ENCODE results near the gene MAB21L4. TPM values are rescaled to one million over a fixed set of nuclear protein-coding genes. Genes with fewer than 3 reads are reported as not detected.
A peak's percentile ranks its signal among the peaks of the same experiment; 100 is the strongest.

Gene MAB21L4
- total RNA-seq, 1 donor from 2014 or later, result not detected

DNA sequence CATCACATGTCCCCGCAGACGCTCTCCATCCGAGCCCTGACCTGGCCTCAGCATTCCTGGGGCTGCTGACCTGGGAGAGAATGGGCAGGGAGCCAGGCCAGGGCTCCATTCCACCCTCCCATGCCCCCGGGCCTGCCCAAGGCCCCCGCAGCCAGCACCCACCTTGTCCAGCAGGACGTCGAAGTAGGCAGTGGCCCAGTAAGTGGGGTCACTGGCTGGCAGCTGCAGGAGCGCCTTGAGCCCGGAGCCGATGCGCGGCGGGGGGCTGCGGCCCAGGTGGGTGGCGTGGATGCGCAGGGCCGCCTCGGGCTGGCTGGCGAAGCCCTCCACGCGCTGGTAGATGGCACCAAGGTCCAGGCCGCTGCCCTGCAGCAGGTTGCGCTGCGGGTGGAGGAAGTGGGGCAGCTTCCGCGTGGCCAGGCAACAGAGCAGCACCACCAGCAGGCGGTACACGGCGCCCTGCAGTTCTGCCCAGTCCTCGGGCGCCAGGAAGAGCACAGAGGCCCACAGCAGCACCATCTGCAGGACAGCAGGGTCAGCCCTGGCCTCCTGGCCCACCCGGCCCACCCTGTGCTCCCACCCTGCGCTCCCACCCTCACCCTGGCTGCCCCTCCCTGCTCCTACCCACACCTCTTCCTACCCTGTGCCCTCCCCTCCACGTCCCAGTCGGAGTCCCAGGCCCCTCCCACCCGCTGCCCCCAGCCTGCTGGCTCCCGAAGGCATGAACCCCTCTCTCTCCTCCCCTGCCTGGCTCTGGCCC is 7.6 kb downstream of the MAB21L4 start:
- no peak for ATAC-seq (ENCODE audit: poor library complexity)
- intact Hi-C loops (cut with DNase I), result no loop called here
- peak; percentile 27 for DNase-seq

GRCh38 chr2:240887631-240888030 is 8.3 kb downstream of the MAB21L4 start:
- intact Hi-C loops (cut with DNase I), result no loop called here
- no peak for ATAC-seq (ENCODE audit: poor library complexity)
- DNase-seq, result no peak

- ATAC-seq (ENCODE audit: poor library complexity) (no peak), DNase-seq (peak; percentile 35)
- intact Hi-C loops (cut with DNase I), result no loop called here
Observed at GRCh38 chr2:240886678-240887609, 9.0 kb downstream of the MAB21L4 start.

DNA sequence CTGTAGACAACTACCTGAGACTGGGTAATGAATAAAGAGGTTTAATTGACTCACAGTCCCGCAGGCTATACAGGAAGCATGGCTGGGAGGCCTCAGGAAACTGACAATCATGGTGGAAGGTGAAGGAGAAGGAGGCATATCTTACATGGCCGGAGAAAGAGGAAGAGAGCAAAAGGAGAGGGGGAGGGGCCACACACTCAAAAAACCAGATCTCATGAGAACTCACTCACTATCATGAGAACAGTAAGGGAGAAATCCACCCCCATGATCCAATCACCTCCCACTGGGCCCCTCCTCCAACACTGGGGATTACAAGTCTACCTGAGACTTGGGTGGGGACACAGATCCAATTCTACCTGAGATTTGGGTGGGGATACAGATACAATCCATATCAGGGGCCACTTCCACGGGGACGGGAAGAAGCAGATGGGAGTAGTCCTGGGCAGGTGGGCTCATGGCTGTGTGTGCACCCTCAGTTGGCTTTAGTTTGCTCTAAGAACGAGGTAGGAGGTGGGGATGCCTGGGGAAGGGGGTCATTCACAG is 9.9 kb downstream of the MAB21L4 start:
- intact Hi-C loops (cut with DNase I), result no loop called here
- ATAC-seq (ENCODE audit: poor library complexity), result no peak
- no peak for DNase-seq

DNA sequence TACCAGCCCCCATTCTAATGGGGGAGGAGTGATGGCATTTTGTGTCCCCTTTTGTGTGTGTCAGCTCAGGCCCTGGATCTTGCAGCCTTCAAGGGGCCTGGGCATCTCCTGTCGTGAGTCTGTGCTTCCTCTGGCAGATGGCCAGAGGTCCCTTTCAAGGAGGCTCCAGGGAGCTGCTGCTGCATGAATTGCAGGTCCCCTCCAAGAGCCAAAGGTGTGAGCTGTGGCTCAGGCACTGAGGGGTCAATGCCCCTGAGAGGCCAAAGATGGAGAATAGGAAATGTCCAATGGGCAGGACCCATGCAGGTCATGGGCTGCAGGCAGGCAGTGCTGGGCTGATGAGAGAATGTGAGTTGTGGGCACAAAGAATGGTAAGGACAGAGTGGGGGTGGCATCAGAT is 10.4 kb downstream of the MAB21L4 start:
- DNase-seq, result peak; percentile 27
- intact Hi-C loops (cut with DNase I), result no loop called here
- ATAC-seq (ENCODE audit: poor library complexity), result no peak

GRCh38 chr2:240884745-240885144 is 11.2 kb downstream of the MAB21L4 start:
- DNase-seq, result no peak
- intact Hi-C loops (cut with DNase I), result no loop called here
- ATAC-seq (ENCODE audit: poor library complexity), result no peak

- intact Hi-C loops (cut with DNase I), result no loop called here
- DNase-seq, result no peak
- no peak for ATAC-seq (ENCODE audit: poor library complexity)
Observed at GRCh38 chr2:240884221-240884620, 11.7 kb downstream of the MAB21L4 start.

- no peak for ATAC-seq (ENCODE audit: poor library complexity)
- intact Hi-C loops (cut with DNase I), result no loop called here
- DNase-seq, result no peak
Observed at GRCh38 chr2:240881913-240882312, 14.0 kb downstream of the MAB21L4 start.

GRCh38 chr2:240879105-240879504 is 16.9 kb downstream of the MAB21L4 start:
- intact Hi-C loops (cut with DNase I), result no loop called here
- no peak for ATAC-seq (ENCODE audit: poor library complexity)
- no peak for DNase-seq

DNA sequence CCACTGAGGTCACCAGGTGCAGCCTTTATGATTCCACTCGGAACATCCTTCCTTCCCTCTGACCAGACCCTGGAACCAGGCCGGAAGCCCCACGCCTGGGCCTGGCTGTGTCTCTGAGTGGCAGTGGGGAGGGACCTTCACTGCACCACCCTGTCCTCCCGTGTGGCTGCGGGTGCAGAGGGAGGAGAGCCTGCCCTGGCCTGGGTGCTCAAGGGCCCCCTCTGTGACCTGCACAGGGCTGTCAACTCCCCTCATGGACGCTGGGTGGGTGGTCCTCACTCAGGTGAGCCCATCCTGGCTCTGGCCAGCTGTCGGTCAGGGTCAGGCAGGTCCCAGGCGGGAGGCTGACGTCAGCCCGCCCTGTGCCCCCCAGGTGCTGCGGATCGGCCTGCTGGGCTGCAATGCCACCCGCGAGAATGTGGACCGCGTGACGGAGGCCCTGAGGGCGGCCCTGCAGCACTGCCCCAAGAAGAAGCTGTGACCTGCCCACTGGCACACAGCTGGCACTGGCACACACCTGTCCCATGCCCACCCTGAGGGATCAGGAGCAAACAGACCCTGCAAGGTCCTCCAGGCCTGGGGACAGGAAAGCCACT is 17.5 kb downstream of the MAB21L4 start:
- intact Hi-C loops (cut with DNase I), result no loop called here
- DNase-seq (no peak), ATAC-seq (ENCODE audit: poor library complexity) (no peak)

- intact Hi-C loops (cut with DNase I), result no loop called here
- DNase-seq (no peak), ATAC-seq (ENCODE audit: poor library complexity) (no peak)
Observed at GRCh38 chr2:240877460-240878340, 18.3 kb downstream of the MAB21L4 start.

DNA sequence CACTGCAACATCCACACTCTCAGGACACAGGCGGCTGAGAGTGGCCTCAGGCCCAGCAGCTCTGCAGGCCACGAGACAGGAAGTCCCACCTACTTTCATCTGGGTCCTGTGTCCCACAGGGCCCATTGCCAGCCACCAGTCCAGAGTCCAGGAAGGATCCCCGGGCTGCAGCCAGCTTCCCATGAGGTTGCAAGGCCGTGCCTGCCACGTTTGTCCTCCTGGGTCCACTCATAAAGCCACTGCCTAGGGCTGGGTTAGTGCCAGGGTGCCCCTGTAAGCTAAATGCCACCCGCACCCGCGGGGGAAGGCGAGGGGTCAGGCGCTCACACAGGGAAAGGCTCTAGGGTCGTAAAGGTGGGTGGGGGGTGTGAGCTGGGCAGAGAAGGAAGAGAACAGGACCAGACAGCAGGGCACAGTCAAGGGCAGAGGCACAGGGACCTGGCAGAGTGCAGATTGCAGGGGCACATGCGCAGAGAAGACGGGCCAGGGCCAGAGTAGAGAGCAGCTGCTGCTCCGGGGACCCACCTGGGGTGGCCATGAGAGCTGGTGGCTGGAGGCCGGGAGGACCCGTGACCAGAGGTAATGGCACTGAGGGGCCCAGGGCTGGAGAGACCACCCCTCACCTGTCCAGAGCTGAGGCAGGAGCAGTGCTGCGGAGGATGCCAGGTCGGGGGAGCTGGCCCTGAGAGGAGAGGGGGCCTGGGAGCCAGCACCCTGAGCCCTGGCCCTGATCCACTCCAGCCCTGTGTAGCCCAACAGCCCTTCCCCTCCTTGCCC is 19.3 kb downstream of the MAB21L4 start:
- intact Hi-C loops (cut with DNase I), result no loop called here
- ATAC-seq (ENCODE audit: poor library complexity), result peak; percentile 41
- DNase-seq, result no peak

DNA sequence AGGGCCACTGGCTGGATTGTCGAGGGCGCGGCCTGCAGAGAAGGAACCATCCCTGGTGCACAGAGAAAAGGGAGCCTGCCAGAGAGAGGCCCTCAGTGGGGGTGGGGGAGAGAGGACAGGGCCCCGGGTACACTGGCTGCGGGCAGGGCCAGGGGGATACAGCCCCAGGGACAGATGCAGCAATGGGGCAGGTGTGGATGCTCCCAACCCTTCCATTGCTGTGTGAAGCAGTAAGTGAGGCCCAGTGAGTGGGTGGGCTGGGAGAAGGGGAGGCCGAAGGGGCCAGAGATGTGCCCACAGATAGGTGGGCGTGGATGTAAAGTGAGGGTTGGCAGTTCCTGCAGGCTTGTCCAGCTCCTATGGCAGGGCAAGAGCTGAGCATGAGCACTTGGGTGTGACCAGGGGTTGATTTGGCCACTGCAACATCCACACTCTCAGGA is 19.9 kb downstream of the MAB21L4 start:
- DNase-seq (no peak), ATAC-seq (ENCODE audit: poor library complexity) (no peak)
- intact Hi-C loops (cut with DNase I), result no loop called here

GRCh38 chr2:240875228-240876034 is 20.5 kb downstream of the MAB21L4 start:
- intact Hi-C loops (cut with DNase I), result no loop called here
- ATAC-seq (ENCODE audit: poor library complexity) (no peak), DNase-seq (peak; percentile 24)

- no peak for DNase-seq
- ATAC-seq (ENCODE audit: poor library complexity), result no peak
- intact Hi-C loops (cut with DNase I), result no loop called here
Observed at GRCh38 chr2:240874715-240875227, 21.2 kb downstream of the MAB21L4 start.

Measured in Right ventricle myocardium superior (tissue), 1 donor.